Lower leg skin (tissue), 3 donors: ENCODE results near the gene RNF215.

Experiments
- CTCF ChIP-seq, 3 donors: fragments of 450-650 bp; IDR thresholded peaks; one replicate each; pipeline ENCODE4 v1.5.1; 2016; ENCODE audit warnings: antibody characterized with exemption in 3 of 3, mild to moderate bottlenecking in 3 of 3, moderate library complexity in 2 of 3
- POLR2A ChIP-seq, 2 donors: fragments of 450-650 bp; IDR thresholded peaks; one replicate each; pipeline ENCODE4 v1.6.1; 2016 to 2017; ENCODE audit warnings: antibody characterized with exemption in 2 of 2, mild to moderate bottlenecking in 1 of 2, moderate library complexity in 1 of 2

- TF ChIP-seq CTCF (IDR thresholded peaks at IDR 0.05) (no peak), POLR2A (IDR thresholded peaks at IDR 0.05) (no peak)
These were observed 38.4 kb downstream of the RNF215 start for GRCh38 chr22:30348809-30349208.
